GM19023 (cell line): ENCODE results near the gene SPG21.
A peak's percentile ranks its signal among the peaks of the same experiment; 100 is the strongest.

Experiments used
- ATAC-seq: cut with Tn5 transposase; IDR thresholded peaks from one replicate; pipeline ENCODE4 v1.9.1; 2021; ENCODE audit warnings: mild to moderate bottlenecking, moderate library complexity; ENCODE audit not compliant: unreplicated experiment

SPG21 gene

GRCh38 chr15:64943512-64944225 lies 46.0 kb downstream of the SPG21 start:
- ATAC-seq = no peak

- ATAC-seq = no peak
Observed at GRCh38 chr15:64942356-64942755, 47.4 kb downstream of the SPG21 start.

GRCh38 chr15:64938192-64938591 lies 51.5 kb downstream of the SPG21 start:
- ATAC-seq = no peak

- ATAC-seq = no peak
Observed at GRCh38 chr15:64934023-64934422, 55.7 kb downstream of the SPG21 start.

GRCh38 chr15:64931381-64931780 lies 58.3 kb downstream of the SPG21 start:
- ATAC-seq = no peak

DNA sequence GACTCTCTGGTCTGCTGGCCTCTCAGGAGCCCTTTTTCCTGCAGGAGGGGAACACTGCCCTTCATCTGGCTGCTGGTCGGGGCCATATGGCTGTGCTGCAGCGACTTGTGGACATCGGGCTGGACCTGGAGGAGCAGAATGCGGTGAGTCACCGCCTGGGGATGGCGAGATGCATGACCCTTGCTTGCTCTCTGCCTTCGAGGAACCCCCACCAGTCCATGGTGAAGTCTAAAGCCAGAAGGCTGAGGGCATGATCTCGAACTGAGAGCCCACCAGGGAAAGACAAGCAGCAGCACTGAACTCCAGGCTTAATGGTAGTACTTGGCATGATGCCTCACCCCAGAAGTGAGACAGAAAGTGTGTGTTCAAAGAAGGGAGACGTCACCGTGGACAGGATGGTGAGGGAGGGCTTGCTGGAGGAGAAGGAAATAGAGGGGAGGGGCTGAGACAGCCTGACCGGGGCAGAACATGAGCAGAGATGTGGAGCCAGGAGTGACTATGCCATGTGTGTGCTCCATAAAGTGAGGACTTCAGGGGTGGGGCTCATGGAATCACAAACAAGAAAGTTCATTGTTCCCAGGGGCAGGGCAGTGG lies 58.8 kb downstream of the SPG21 start:
- ATAC-seq = no peak

GRCh38 chr15:64930019-64930652 lies 59.6 kb downstream of the SPG21 start:
- ATAC-seq = peak; percentile 69

GRCh38 chr15:64928626-64929220 lies 61.0 kb downstream of the SPG21 start:
- ATAC-seq = no peak

DNA sequence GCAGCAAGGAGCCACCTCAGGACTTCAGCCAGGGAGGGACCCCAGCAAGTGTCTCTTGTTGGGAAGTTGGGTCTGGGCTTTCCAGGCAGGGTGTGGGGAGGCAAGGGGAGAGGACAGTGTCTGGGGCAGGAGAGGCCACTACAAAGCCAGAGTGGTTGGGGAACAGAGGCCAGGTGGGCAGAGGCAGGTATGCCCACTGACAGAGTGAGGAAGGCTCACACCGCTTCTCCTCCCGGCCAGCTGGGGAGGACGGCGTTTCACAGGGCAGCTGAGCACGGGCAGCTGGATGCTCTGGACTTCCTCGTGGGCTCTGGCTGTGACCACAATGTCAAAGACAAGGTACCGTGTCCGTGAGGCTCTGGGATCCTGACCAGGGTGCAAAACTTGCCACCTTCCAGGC lies 63.1 kb downstream of the SPG21 start:
- no peak for ATAC-seq

- ATAC-seq = no peak
Observed at GRCh38 chr15:64925335-64926330, 64.1 kb downstream of the SPG21 start.

DNA sequence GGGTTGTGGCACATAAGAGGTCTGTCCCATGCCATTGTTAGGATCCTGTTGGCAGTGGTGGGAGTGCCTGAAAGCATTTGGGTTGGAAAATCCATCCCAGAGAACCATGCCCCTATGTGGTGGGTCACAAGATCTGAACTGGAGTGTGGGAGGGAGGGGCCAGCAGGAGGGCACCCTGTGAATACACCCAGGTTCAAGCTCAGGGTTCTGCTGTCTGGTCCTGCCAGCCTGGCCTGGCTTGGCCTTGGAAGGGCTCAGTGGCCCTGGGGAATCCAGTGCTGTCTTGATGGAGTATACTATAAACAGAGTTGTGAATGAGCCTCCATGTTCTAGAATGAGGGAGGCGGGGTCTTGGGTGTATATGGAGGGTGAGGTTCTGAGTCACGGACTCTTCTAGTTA lies 66.2 kb downstream of the SPG21 start:
- no peak for ATAC-seq

- ATAC-seq = no peak
Observed at GRCh38 chr15:64921711-64922110, 68.0 kb downstream of the SPG21 start.

DNA sequence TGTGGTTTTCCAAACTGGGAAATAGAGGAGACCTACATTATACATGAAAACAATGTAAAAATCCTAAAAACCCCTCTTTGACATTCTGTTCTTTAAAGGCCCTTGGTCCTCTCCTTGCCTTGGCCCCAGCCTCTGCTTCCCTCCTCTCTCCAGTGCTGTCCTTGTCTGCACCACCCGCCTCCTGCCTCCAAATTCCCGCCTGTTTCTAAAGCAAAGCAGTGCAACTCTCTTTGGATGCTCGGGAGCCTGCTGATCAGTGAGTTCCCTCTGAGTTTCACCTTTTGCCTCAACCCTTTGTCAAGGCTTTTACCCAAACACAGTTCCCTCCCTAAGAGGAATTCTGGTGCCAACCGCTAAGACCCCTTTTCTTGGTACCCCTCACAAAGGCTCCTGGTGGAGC lies 70.0 kb downstream of the SPG21 start:
- no peak for ATAC-seq

DNA sequence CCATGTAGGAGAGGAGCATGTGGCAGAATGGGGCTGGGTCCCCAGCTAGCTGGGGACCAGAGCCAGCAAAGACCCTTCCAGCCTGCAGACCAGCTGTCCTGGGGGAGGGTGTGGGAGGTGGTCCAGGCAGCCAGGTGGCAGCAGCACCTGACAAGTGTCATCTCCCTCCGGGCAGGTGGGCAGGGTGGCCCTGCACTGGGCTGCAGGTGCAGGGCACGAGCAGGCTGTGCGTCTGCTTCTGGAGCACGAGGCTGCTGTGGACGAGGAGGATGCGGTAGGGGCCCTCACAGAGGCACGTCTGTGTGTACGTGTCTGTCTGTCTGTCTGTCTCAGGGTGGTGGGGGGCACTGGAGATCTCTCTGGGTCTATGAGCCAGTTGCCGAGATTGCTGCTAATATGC lies 72.5 kb downstream of the SPG21 start:
- ATAC-seq = no peak

- no peak for ATAC-seq
Observed at GRCh38 chr15:64916365-64916764, 73.3 kb downstream of the SPG21 start.

DNA sequence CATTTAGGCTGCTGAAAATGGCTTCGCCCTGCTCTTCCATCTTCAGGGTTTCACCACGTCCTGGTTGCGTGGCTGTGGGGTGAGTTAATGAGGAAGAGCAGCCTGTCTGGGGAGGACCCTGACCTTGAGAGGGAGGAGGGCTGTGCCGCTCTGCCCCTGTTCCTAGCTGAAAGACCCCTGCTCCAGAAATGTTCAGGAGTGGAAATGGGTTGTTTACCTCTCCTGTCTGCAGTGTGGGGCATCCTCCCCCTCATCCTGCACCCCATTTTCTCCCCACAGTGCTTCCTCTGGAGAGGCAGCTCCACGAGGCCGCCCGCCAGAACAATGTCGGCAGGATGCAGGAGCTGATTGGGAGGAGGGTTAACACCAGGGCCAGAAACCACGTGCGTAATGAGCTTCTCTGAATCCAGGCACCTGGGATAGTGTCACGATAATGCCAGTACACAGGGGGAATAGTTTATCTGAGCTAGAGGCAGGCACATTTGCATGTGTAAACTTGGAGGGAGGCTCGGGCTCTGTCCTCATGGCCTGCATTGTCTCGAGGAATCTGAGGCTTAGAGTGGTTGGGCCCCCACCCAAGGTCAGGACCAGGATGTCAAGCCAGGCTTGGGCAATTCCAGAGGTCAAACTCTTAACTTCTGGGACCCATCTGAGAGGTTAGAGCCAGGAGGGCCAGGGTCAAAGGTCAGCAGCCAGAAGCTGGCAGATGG lies 74.0 kb downstream of the SPG21 start:
- no peak for ATAC-seq
